Gastrocnemius medialis (tissue), 4 donors: ENCODE results near the gene RUNX3. TPM values are rescaled to one million over a fixed set of nuclear protein-coding genes. Genes with fewer than 3 reads are reported as not detected.

ENCODE experiments used
- ATAC-seq, 2 donors: fragments of 150-250 bp; one replicate each; pipeline ENCODE4 v1.9.1; 2016
- DNase-seq, 2 donors: peaks; one replicate each; pipeline ENCODE4 v3.0.0-alpha.2; 2019
- H3K27ac ChIP-seq, 4 donors: fragments of 200-600 bp; sonication (generic); 1 replicate in 1 of 4; 2 replicates in 3 of 4; pipeline ENCODE4 v1.5.1; 2016 to 2018; ENCODE audit warnings: mild to moderate bottlenecking in 2 of 4, moderate library complexity in 1 of 4
- H3K27me3 ChIP-seq, 3 donors: fragments of 200-600 bp; sonication (generic) in 2 of 3; 1 replicate in 1 of 3; 2 replicates in 2 of 3; pipeline versions ENCODE4 v1.5.1 to v1.6.0; 2016 to 2019; ENCODE audit warnings: mild to moderate bottlenecking in 1 of 3, moderate library complexity in 1 of 3
- H3K36me3 ChIP-seq, 2 donors: fragments of 200-600 bp; sonication (generic) in 1 of 2; one replicate each; pipeline ENCODE4 v1.5.1; 2017 to 2018
- H3K4me1 ChIP-seq, 2 donors: fragments of 200-600 bp; sonication (generic) in 1 of 2; one replicate each; pipeline ENCODE4 v1.5.1; 2016 to 2017; ENCODE audit warnings: mild to moderate bottlenecking in 2 of 2
- H3K4me3 ChIP-seq, 4 donors: fragments of 200-600 bp; sonication (generic) in 3 of 4; 1 replicate in 1 of 4; 2 replicates in 3 of 4; pipeline ENCODE4 v1.5.1; 2016 to 2019; ENCODE audit warnings: mild to moderate bottlenecking in 2 of 4
- H3K9me3 ChIP-seq, 3 donors: fragments of 200-600 bp; sonication (generic) in 2 of 3; 1 replicate in 1 of 3; 2 replicates in 2 of 3; pipeline ENCODE4 v1.5.1; 2016 to 2019
- POLR2A ChIP-seq, 2 donors: fragments of 450-650 bp; IDR thresholded peaks; one replicate each; pipeline ENCODE4 v1.6.1; 2017; ENCODE audit warnings: antibody characterized with exemption in 2 of 2, mild to moderate bottlenecking in 2 of 2, moderate library complexity in 2 of 2
- in situ Hi-C, 4 donors: fragments of 200-750 bp; cut with MboI; loops; one replicate each; pipeline versions ENCODE4 v1.15.0 to v1.8.0; 2017; ENCODE audit warnings: low sequenced_read_pairs in 4 of 4
- intact Hi-C: fragments of 100-400 bp; cut with DNase I; formaldehyde crosslinking; loops from one replicate; pipeline ENCODE4 v1.15.1; 2023; ENCODE audit warnings: low total_unique reads
- total RNA-seq, 4 donors: library from RNA; depleted of rRNA; stranded (reverse); fragments of >200 nt; gene quantifications; one replicate each; pipeline versions ENCODE4 v1.1.0 to v1.2.3, GENCODE V29; 2016
- TF ChIP-seq, protein P1 (sequence below), 5 experiments: fragments of 450-650 bp in 3 of 5; fragments of 200-600 bp in 2 of 5; sonication (generic) in 2 of 5; IDR thresholded peaks in 4 of 5; conservative IDR thresholded peaks in 1 of 5; 1 replicate in 4 of 5; 2 replicates in 1 of 5; pipeline ENCODE4 v1.5.1; 2016 to 2019; ENCODE audit warnings: antibody characterized with exemption in 5 of 5, mild to moderate bottlenecking in 3 of 5, moderate library complexity in 3 of 5

The RUNX3 gene
- total RNA-seq, 4 donors from 2014 or later, result 0.13 to 1.9 (median 0.74) TPM

DNA sequence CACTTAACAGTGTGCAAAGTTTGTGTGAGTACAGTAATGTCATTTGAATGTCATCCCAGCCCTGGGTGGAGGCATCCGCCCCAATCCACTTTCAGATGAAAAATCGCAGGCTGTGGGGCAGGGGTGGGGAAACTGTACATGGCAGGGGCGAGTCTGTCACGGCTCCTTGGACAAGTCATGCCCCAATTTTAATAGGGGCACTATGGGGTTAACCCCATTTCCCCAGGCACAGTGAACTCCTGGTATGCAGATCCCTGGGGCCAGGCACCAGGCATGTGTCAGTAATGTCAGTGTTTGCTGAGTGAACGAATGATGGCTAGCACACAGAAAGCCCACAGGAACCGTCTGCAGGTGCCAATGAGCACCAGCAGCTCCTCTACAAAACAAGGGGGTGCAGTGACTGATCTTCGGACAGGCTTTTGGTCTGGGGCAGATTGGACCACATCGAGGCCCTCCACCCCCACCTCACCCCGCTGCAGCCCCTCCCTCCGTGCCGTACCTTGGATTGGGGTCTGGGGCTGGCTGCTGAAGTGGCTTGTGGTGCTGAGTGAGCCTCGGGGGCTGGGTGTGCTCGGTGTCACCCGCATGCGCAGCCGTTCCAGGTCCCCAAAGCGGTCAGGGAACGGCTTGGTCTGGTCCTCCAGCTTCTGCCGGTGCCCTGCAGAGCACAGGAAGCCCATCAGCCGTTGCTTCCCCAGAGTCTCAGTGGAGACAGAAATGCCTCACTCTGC lies 23.2 kb downstream of the RUNX3 start:
- in situ Hi-C loops, result no loop called here
- H3K27me3 ChIP-seq, result peaks cover 0 to 8% (median 0%) of the 10 kb centered on the region in 3 donors
- no peak overlapping the region for H3K27ac ChIP-seq
- H3K4me3 ChIP-seq, result no peak overlapping the region
- DNase-seq, result no peak
- peaks cover 3% of the 10 kb centered on the region in 2 donors for H3K4me1 ChIP-seq
- no peak for TF ChIP-seq POLR2A (IDR thresholded peaks at IDR 0.05)
- TF ChIP-seq, protein P1, sequence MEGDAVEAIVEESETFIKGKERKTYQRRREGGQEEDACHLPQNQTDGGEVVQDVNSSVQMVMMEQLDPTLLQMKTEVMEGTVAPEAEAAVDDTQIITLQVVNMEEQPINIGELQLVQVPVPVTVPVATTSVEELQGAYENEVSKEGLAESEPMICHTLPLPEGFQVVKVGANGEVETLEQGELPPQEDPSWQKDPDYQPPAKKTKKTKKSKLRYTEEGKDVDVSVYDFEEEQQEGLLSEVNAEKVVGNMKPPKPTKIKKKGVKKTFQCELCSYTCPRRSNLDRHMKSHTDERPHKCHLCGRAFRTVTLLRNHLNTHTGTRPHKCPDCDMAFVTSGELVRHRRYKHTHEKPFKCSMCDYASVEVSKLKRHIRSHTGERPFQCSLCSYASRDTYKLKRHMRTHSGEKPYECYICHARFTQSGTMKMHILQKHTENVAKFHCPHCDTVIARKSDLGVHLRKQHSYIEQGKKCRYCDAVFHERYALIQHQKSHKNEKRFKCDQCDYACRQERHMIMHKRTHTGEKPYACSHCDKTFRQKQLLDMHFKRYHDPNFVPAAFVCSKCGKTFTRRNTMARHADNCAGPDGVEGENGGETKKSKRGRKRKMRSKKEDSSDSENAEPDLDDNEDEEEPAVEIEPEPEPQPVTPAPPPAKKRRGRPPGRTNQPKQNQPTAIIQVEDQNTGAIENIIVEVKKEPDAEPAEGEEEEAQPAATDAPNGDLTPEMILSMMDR (IDR thresholded peaks at IDR 0.05 in 4 of 5, conservative IDR thresholded peaks at IDR 0.05 in 1 of 5), result no peak
- intact Hi-C loops, result no loop called here
- no peak for ATAC-seq
- no peaks in the 10 kb centered on the region for H3K36me3 ChIP-seq
- no peaks in the 10 kb centered on the region for H3K9me3 ChIP-seq

DNA sequence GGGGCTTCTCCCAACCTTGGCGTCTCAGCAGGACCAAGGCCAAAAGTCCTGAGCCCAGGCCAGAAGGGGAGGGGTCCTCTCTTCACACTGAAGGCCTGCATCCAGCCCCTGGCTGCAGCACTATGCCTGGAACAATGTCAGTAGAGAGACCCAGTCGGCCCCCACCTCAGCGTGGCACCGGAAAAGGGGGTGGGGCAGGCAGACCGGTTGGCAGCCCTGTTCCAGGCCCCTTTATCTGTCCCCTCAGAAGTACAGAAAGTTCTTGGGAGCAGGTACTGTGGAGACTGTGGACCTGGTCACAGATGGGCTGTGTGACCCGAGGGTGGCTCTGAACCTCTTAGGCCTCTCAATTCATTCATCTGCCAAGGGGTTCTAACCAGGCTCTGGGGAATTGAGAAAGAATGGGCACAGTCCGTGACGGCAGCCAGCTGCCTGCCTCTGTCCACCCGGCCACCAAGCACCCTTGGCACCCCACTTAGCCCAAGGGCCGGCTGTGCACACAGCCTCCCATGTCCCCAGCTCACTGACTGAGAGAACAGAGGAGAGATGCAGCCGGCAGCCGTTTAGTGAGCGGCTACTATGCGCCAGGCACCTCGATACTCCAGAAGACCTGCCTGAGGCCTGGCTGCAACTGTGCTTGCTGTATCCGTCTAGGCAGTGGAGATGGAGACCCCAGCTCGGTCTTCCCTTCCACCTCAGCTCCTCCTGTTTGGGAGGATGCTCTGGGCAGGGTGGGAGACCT lies 23.9 kb downstream of the RUNX3 start:
- peaks cover 0 to 8% (median 0%) of the 10 kb centered on the region in 3 donors for H3K27me3 ChIP-seq
- ATAC-seq, result no peak
- in situ Hi-C loops, result no loop called here
- no peak overlapping the region for H3K4me3 ChIP-seq
- intact Hi-C loops, result no loop called here
- no peaks in the 10 kb centered on the region for H3K4me1 ChIP-seq
- no peak for DNase-seq
- H3K9me3 ChIP-seq, result no peaks in the 10 kb centered on the region
- TF ChIP-seq, protein P1 (IDR thresholded peaks at IDR 0.05 in 4 of 5, conservative IDR thresholded peaks at IDR 0.05 in 1 of 5), result no peak
- no peak for TF ChIP-seq POLR2A (IDR thresholded peaks at IDR 0.05)
- H3K27ac ChIP-seq, result no peak overlapping the region
- H3K36me3 ChIP-seq, result no peaks in the 10 kb centered on the region

DNA sequence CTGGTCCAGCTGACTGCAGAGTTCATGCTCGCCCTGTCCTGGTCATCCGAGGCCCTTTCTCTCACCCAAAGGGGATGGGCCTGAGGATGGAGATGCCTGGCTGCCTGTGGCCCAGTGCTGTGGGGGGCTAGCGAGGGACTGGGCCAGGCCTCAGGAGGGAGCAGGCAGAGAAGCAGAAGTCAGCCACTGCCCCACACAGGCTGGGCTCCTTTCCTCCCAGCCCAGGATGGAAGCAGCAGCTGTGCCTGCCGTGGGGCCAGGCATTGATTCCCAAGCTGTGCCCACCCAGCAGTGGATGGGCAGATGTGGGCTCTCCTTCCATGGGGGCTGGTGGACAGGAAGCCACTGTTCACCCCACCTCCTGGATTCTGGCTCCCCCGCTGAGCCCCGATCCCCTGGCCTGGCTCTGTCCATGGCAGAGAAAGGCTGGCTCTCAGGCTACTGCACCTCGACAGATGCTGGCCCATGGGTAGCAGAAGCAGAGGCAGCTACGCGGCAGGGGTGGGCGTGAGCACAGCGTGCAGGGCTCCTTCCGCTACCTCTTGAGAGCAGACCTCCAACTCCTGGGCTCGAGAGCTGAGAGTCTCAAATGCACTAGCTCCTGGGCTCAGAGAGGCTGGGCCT lies 24.6 kb downstream of the RUNX3 start:
- Histone ChIP-seq H3K4me3 (no peak overlapping the region), H3K4me1 (no peaks in the 10 kb centered on the region), H3K9me3 (no peaks in the 10 kb centered on the region), H3K27me3 (peaks cover 0 to 8% (median 0%) of the 10 kb centered on the region in 3 donors), H3K27ac (no peak overlapping the region), H3K36me3 (no peaks in the 10 kb centered on the region)
- no peak for TF ChIP-seq POLR2A (IDR thresholded peaks at IDR 0.05)
- TF ChIP-seq, protein P1 (IDR thresholded peaks at IDR 0.05 in 4 of 5, conservative IDR thresholded peaks at IDR 0.05 in 1 of 5), result no peak
- in situ Hi-C loops, result no loop called here
- DNase-seq (no peak), ATAC-seq (no peak)
- intact Hi-C loops, result no loop called here

DNA sequence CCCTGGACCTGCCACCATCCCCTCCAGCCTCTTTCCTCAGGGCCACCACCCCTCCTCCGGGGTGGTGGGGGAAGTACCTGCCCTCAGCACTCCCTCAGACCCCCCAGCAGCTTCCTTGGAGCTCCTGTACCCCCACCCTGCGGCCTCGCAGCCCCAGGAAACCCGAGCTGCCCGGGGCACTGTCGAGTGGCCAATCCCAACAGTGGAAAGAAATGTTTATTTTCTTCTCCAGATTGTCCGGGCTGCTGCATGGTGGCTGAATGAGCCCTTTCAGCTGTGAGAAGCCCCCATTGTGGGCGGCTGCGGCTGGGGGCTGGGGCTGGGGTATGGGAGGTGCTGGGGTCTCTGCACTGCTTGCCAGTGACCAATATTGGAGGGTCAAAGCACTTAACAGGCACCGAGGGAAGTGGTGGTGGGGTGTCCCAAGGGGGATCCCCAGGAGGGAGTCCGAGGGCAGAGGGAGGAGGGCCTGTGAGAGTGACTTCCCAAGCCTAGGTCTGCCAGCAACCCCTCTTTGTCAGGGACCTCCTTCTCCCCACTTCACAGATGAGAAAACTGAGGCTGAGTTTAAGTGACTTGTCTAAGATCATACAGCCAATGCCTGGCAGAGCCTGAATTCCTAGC lies 25.2 kb downstream of the RUNX3 start:
- peaks cover 0 to 8% (median 0%) of the 10 kb centered on the region in 3 donors for H3K27me3 ChIP-seq
- H3K36me3 ChIP-seq, result no peaks in the 10 kb centered on the region
- in situ Hi-C loops, result no loop called here
- no peak for ATAC-seq
- intact Hi-C loops, result no loop called here
- H3K4me1 ChIP-seq, result no peaks in the 10 kb centered on the region
- TF ChIP-seq, protein P1 (IDR thresholded peaks at IDR 0.05 in 4 of 5, conservative IDR thresholded peaks at IDR 0.05 in 1 of 5), result no peak
- TF ChIP-seq POLR2A (IDR thresholded peaks at IDR 0.05), result no peak
- no peak overlapping the region for H3K4me3 ChIP-seq
- DNase-seq, result no peak
- H3K27ac ChIP-seq, result no peak overlapping the region
- H3K9me3 ChIP-seq, result no peaks in the 10 kb centered on the region
